Measurements from ENCODE around the gene BASP1.
"Not testable (repeated sequence)": the region's sequence is repeated elsewhere in the genome, so short reads cannot be mapped to it uniquely, and the experiment has no call there.

The BASP1 gene

GRCh38 chr5:17191574-17191973 lies 25.9 kb upstream of the BASP1 start:
- DNase-seq = not testable (repeated sequence)

GRCh38 chr5:17192191-17192590 lies 25.2 kb upstream of the BASP1 start:
- DNase-seq = no peak

- no peak for DNase-seq
Measured at GRCh38 chr5:17196024-17196423, 21.4 kb upstream of the BASP1 start.

GRCh38 chr5:17196697-17197096 lies 20.7 kb upstream of the BASP1 start:
- DNase-seq = no peak

GRCh38 chr5:17203329-17204132 lies 13.9 kb upstream of the BASP1 start:
- peak; percentile 83 to 91 for DNase-seq

GRCh38 chr5:17204133-17204489 lies 13.3 kb upstream of the BASP1 start:
- DNase-seq = no peak

- no peak for DNase-seq
Measured at GRCh38 chr5:17206021-17206420, 11.4 kb upstream of the BASP1 start.

GRCh38 chr5:17212191-17212590 lies 5.2 kb upstream of the BASP1 start:
- no peak for DNase-seq

GRCh38 chr5:17212996-17213395 lies 4.4 kb upstream of the BASP1 start:
- no peak for DNase-seq

GRCh38 chr5:17213938-17214337 lies 3.5 kb upstream of the BASP1 start:
- DNase-seq = no peak

GRCh38 chr5:17214893-17215292 lies 2.5 kb upstream of the BASP1 start:
- no peak for DNase-seq

GRCh38 chr5:17215361-17215760 lies 2.1 kb upstream of the BASP1 start:
- no peak for DNase-seq

GRCh38 chr5:17216176-17216973 lies 1.1 kb upstream of the BASP1 start:
- peak; percentile 96 for DNase-seq

GRCh38 chr5:17216974-17217492 lies 398 bp upstream of the BASP1 start:
- DNase-seq = peak; percentile 72 to 85

GRCh38 chr5:17218353-17219005 lies 1.0 kb downstream of the BASP1 start:
- peak in 1 of 2 experiments; percentile 68 for DNase-seq

- DNase-seq = peak; percentile 64 to 84
Measured at GRCh38 chr5:17219006-17219422, 1.6 kb downstream of the BASP1 start.

- DNase-seq = no peak
Measured at GRCh38 chr5:17219469-17219868, 2.0 kb downstream of the BASP1 start.

GRCh38 chr5:17219992-17220391 lies 2.6 kb downstream of the BASP1 start:
- DNase-seq = no peak

GRCh38 chr5:17220469-17220868 lies 3.0 kb downstream of the BASP1 start:
- no peak for DNase-seq

- DNase-seq = no peak
Measured at GRCh38 chr5:17221843-17222636, 4.6 kb downstream of the BASP1 start.

- DNase-seq = peak in 1 of 2 experiments; percentile 36
Measured at GRCh38 chr5:17222664-17223063, 5.2 kb downstream of the BASP1 start.

GRCh38 chr5:17223367-17224185 lies 6.1 kb downstream of the BASP1 start:
- DNase-seq = no peak
